ENCODE data around the gene CYLD.
A peak's percentile ranks its signal among the peaks of the same experiment; 100 is the strongest.

The CYLD gene

DNA sequence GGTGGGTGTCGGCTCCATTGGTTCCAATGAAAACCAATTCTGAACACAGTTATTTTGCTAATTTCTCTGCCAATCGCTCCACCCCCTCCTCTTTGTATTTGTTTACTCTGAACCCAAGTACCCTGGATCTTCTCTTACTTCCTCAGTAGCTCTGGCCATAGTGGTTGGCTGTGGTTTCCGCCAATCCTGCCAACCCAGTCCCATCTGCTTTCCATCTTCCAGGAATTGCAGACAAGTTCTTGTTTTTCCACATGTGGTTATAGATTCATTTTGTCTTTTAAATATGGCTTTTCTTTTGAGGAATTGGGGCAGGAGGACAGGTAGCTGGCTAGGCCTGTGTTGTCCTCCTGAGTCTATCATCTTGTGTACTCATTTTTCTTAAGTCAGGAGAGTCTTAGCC is 92.0 kb downstream of the CYLD start:
- Histone ChIP-seq H3K4me2 (ENCODE audit: low read length, poor library complexity, severe bottlenecking) (no peak overlapping the region), H2AK5ac (ENCODE audit: low read length, severe bottlenecking) (no peak overlapping the region), H3K4me1 (ENCODE audit: control insufficient read depth, insufficient read depth, low read depth, low read length) (no peaks in the 10 kb centered on the region), H3K27me3 (ENCODE audit: control insufficient read depth in 1 of 2, insufficient read depth in 1 of 2, low read length in 2 of 2) (peaks cover 13 to 15% of the 10 kb centered on the region in 2 experiments), H3K14ac (ENCODE audit: low read length in 2 of 2) (no peak overlapping the region), H2AFZ (ENCODE audit: low read depth, low read length) (no peak overlapping the region), H3K9ac (ENCODE audit: low read length) (no peak overlapping the region), H4K8ac (ENCODE audit: low read length) (no peak overlapping the region), H3K18ac (ENCODE audit: low read depth in 1 of 2, low read length in 2 of 2) (no peak overlapping the region), H3K9me3 (ENCODE audit: control insufficient read depth, low read length) (no peaks in the 10 kb centered on the region), H3K27ac (ENCODE audit: low read length, poor library complexity, severe bottlenecking) (no peak overlapping the region), H2BK5ac (ENCODE audit: low read depth, low read length, poor library complexity, severe bottlenecking) (no peak overlapping the region), H2BK12ac (ENCODE audit: low read length in 2 of 2) (no peak overlapping the region), H3K36me3 (ENCODE audit: control insufficient read depth in 1 of 2, insufficient read depth in 2 of 2, low read depth in 1 of 2, low read length in 2 of 2) (no peaks in the 10 kb centered on the region), H3K79me1 (replicated peaks; ENCODE audit: low read length, poor library complexity, severe bottlenecking) (no peaks in the 10 kb centered on the region), H3K23ac (ENCODE audit: low read length in 2 of 2) (no peak overlapping the region), H2BK120ac (ENCODE audit: low read depth, low read length) (no peak overlapping the region), H2BK15ac (ENCODE audit: low read depth, poor library complexity, severe bottlenecking) (no peak overlapping the region), H4K91ac (ENCODE audit: low read length) (no peak overlapping the region), H3K4me3 (ENCODE audit: insufficient read depth in 1 of 2, low read depth in 1 of 2, low read length in 2 of 2) (no peak overlapping the region), H3K4ac (ENCODE audit: low read depth in 1 of 2, low read length in 2 of 2) (no peak overlapping the region)
- 89% methylated on average over 3 of the region's 3 CpGs for WGBS
- no peak for DNase-seq

GRCh38 chr16:50834701-50835100 is 92.8 kb downstream of the CYLD start:
- Histone ChIP-seq H3K23ac (ENCODE audit: low read length in 2 of 2) (no peak overlapping the region), H3K4me3 (ENCODE audit: insufficient read depth in 1 of 2, low read depth in 1 of 2, low read length in 2 of 2) (no peak overlapping the region), H3K4me2 (ENCODE audit: low read length, poor library complexity, severe bottlenecking) (no peak overlapping the region), H3K27me3 (ENCODE audit: control insufficient read depth in 1 of 2, insufficient read depth in 1 of 2, low read length in 2 of 2) (peaks cover 14 to 15% of the 10 kb centered on the region in 2 experiments), H3K79me1 (replicated peaks; ENCODE audit: low read length, poor library complexity, severe bottlenecking) (no peaks in the 10 kb centered on the region), H4K8ac (ENCODE audit: low read length) (no peak overlapping the region), H3K9me3 (ENCODE audit: control insufficient read depth, low read length) (no peaks in the 10 kb centered on the region), H2AK5ac (ENCODE audit: low read length, severe bottlenecking) (no peak overlapping the region), H3K27ac (ENCODE audit: low read length, poor library complexity, severe bottlenecking) (no peak overlapping the region), H3K14ac (ENCODE audit: low read length in 2 of 2) (no peak overlapping the region), H3K9ac (ENCODE audit: low read length) (no peak overlapping the region), H3K4me1 (ENCODE audit: control insufficient read depth, insufficient read depth, low read depth, low read length) (no peaks in the 10 kb centered on the region), H3K18ac (ENCODE audit: low read depth in 1 of 2, low read length in 2 of 2) (no peak overlapping the region), H2BK12ac (ENCODE audit: low read length in 2 of 2) (no peak overlapping the region), H2BK15ac (ENCODE audit: low read depth, poor library complexity, severe bottlenecking) (no peak overlapping the region), H4K91ac (ENCODE audit: low read length) (no peak overlapping the region), H2AFZ (ENCODE audit: low read depth, low read length) (no peak overlapping the region), H3K36me3 (ENCODE audit: control insufficient read depth in 1 of 2, insufficient read depth in 2 of 2, low read depth in 1 of 2, low read length in 2 of 2) (no peaks in the 10 kb centered on the region), H2BK5ac (ENCODE audit: low read depth, low read length, poor library complexity, severe bottlenecking) (no peak overlapping the region), H2BK120ac (ENCODE audit: low read depth, low read length) (no peak overlapping the region), H3K4ac (ENCODE audit: low read depth in 1 of 2, low read length in 2 of 2) (no peak overlapping the region)
- no peak for DNase-seq
- 86% methylated on average over 4 of the region's 4 CpGs for WGBS

DNA sequence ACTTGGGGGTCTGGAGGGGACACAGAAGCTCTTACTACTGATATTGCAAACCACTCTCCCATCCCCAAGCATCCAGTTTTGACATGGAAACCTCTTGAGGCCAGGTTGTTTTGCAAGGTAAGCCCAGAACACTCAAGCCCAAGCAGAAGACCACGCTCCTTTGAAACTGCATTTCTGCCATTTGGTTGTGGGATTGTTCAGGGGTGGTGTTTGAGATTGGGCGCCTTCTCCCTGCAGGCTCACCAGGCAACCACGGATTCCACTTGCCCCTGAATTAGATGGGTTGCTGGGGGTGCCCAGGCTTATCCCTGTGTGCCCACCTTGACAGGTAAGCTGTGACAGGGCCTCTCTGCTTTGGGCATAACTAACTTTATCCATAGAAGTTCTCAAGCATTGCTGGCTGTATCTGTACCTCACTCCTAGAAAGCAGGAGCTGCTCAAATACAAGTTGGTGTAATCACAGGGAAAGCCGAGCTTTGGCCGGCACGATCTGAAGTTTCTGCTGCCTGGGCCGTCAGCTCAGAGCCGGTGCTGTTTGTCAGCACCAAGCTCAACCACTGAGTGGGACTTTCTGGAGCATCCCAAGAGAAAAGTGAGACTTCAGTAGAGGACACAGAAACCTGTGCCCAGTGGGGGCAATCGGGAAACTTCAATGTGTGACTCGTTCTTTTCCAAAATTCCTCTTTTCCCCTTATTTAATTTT is 93.6 kb downstream of the CYLD start:
- peak overlapping the region in 1 of 2 experiments; percentile 22 for H3K14ac ChIP-seq (ENCODE audit: low read length in 2 of 2)
- no peak overlapping the region for H3K4me3 ChIP-seq (ENCODE audit: insufficient read depth in 1 of 2, low read depth in 1 of 2, low read length in 2 of 2)
- no peak for DNase-seq
- no peak overlapping the region for H3K4ac ChIP-seq (ENCODE audit: low read depth in 1 of 2, low read length in 2 of 2)
- H2BK15ac ChIP-seq (ENCODE audit: low read depth, poor library complexity, severe bottlenecking): no peak overlapping the region
- peaks cover 2% of the 10 kb centered on the region for H3K4me1 ChIP-seq (ENCODE audit: control insufficient read depth, insufficient read depth, low read depth, low read length)
- no peak overlapping the region for H3K9ac ChIP-seq (ENCODE audit: low read length)
- no peak overlapping the region for H3K23ac ChIP-seq (ENCODE audit: low read length in 2 of 2)
- H4K8ac ChIP-seq (ENCODE audit: low read length): no peak overlapping the region
- H3K4me2 ChIP-seq (ENCODE audit: low read length, poor library complexity, severe bottlenecking): no peak overlapping the region
- H3K18ac ChIP-seq (ENCODE audit: low read depth in 1 of 2, low read length in 2 of 2): no peak overlapping the region
- no peak overlapping the region for H2BK12ac ChIP-seq (ENCODE audit: low read length in 2 of 2)
- H3K27me3 ChIP-seq (ENCODE audit: control insufficient read depth in 1 of 2, insufficient read depth in 1 of 2, low read length in 2 of 2): peaks cover 10 to 18% of the 10 kb centered on the region in 2 experiments
- 90% methylated on average over 10 of the region's 10 CpGs for WGBS
- no peak overlapping the region for H2BK120ac ChIP-seq (ENCODE audit: low read depth, low read length)
- H2BK5ac ChIP-seq (ENCODE audit: low read depth, low read length, poor library complexity, severe bottlenecking): no peak overlapping the region
- H2AK5ac ChIP-seq (ENCODE audit: low read length, severe bottlenecking): no peak overlapping the region
- no peak overlapping the region for H2AFZ ChIP-seq (ENCODE audit: low read depth, low read length)
- H3K9me3 ChIP-seq (ENCODE audit: control insufficient read depth, low read length): no peaks in the 10 kb centered on the region
- H3K36me3 ChIP-seq (ENCODE audit: control insufficient read depth in 1 of 2, insufficient read depth in 2 of 2, low read depth in 1 of 2, low read length in 2 of 2): no peaks in the 10 kb centered on the region
- no peak overlapping the region for H4K91ac ChIP-seq (ENCODE audit: low read length)
- no peaks in the 10 kb centered on the region for H3K79me1 ChIP-seq (replicated peaks; ENCODE audit: low read length, poor library complexity, severe bottlenecking)
- H3K27ac ChIP-seq (ENCODE audit: low read length, poor library complexity, severe bottlenecking): no peak overlapping the region

- H3K14ac ChIP-seq (ENCODE audit: low read length in 2 of 2): no peak overlapping the region
- H3K36me3 ChIP-seq (ENCODE audit: control insufficient read depth in 1 of 2, insufficient read depth in 2 of 2, low read depth in 1 of 2, low read length in 2 of 2): no peaks in the 10 kb centered on the region
Observed at GRCh38 chr16:50836121-50836621, 94.3 kb downstream of the CYLD start.

More at GRCh38 chr16:50836121-50836621, 94.3 kb downstream of the CYLD start:
- Histone ChIP-seq H3K79me1 (replicated peaks; ENCODE audit: low read length, poor library complexity, severe bottlenecking) (no peaks in the 10 kb centered on the region), H3K18ac (ENCODE audit: low read depth in 1 of 2, low read length in 2 of 2) (no peak overlapping the region), H3K27ac (ENCODE audit: low read length, poor library complexity, severe bottlenecking) (no peak overlapping the region), H3K4me3 (ENCODE audit: insufficient read depth in 1 of 2, low read depth in 1 of 2, low read length in 2 of 2) (no peak overlapping the region), H4K91ac (ENCODE audit: low read length) (no peak overlapping the region), H2AFZ (ENCODE audit: low read depth, low read length) (no peak overlapping the region), H2BK15ac (ENCODE audit: low read depth, poor library complexity, severe bottlenecking) (no peak overlapping the region), H3K4me2 (ENCODE audit: low read length, poor library complexity, severe bottlenecking) (no peak overlapping the region), H3K4ac (ENCODE audit: low read depth in 1 of 2, low read length in 2 of 2) (no peak overlapping the region), H3K9ac (ENCODE audit: low read length) (no peak overlapping the region), H4K8ac (ENCODE audit: low read length) (no peak overlapping the region), H2AK5ac (ENCODE audit: low read length, severe bottlenecking) (no peak overlapping the region), H2BK120ac (ENCODE audit: low read depth, low read length) (no peak overlapping the region), H3K9me3 (ENCODE audit: control insufficient read depth, low read length) (no peaks in the 10 kb centered on the region), H2BK12ac (ENCODE audit: low read length in 2 of 2) (no peak overlapping the region), H3K4me1 (ENCODE audit: control insufficient read depth, insufficient read depth, low read depth, low read length) (peaks cover 4% of the 10 kb centered on the region), H3K23ac (ENCODE audit: low read length in 2 of 2) (no peak overlapping the region), H3K27me3 (ENCODE audit: control insufficient read depth in 1 of 2, insufficient read depth in 1 of 2, low read length in 2 of 2) (peaks cover 8 to 25% of the 10 kb centered on the region in 2 experiments), H2BK5ac (ENCODE audit: low read depth, low read length, poor library complexity, severe bottlenecking) (no peak overlapping the region)
- 90% methylated on average over 3 of the region's 10 CpGs for WGBS
- no peak for DNase-seq
